A549 (cell line): ENCODE measurements around the gene RACGAP1. TPM values are rescaled to one million over a fixed set of nuclear protein-coding genes. Genes with fewer than 3 reads are reported as not detected.

Source experiments
- ATAC-seq, 2 experiments: fragments of 200-7000 bp in 1 of 2; fragments of >200 bp in 1 of 2; cut with Nextera tagmentation in 1 of 2; cut with Tn5 transposase in 1 of 2; 3 replicates each; pipeline versions ENCODE4 v1.8.0 to v1.9.1; 2018 to 2020; ENCODE audit warnings: mild to moderate bottlenecking in 1 of 2, moderate library complexity in 1 of 2
- CTCF ChIA-PET: fragments of 300-600 bp; sonication (Branson Sonifier 250); formaldehyde crosslinking; extraction: SDS; loops from one replicate; lab custom pipeline; 2021; ENCODE audit warnings: antibody characterized with exemption, inconsistent platforms; lab: Yijun Ruan, JAX
- POLR2A ChIA-PET: fragments of 350-600 bp; formaldehyde crosslinking; extraction: SDS; loops from one replicate; lab custom pipeline; 2021; ENCODE audit warnings: antibody characterized with exemption, inconsistent platforms; lab: Yijun Ruan, JAX
- DNase-seq, 2 experiments: peaks; one replicate each; pipeline versions ENCODE4 v3.0.0 to v3.0.0-alpha.2; 2011 to 2016; ENCODE audit warnings: low read depth in 1 of 2, low spot score in 1 of 2
- FAIRE-seq: peaks from 2 replicates; lab custom pipeline; 2011; peaks lifted over from hg19 to GRCh38; lab: Jason Lieb, UNC
- H3K27ac ChIP-seq, 2 experiments: fragments of >200 bp; sonication (Bioruptor Twin); formaldehyde crosslinking; 3 replicates each; pipeline ENCODE4 v1.5.1; 2016 to 2017
- H3K4me1 ChIP-seq: fragments of >200 bp; sonication (Bioruptor Twin); formaldehyde crosslinking; 3 replicates; pipeline ENCODE4 v1.6.1; 2016
- H3K4me2 ChIP-seq: fragments of >200 bp; sonication (Bioruptor Twin); formaldehyde crosslinking; 3 replicates; pipeline ENCODE4 v1.6.1; 2016
- H3K4me3 ChIP-seq: fragments of >200 bp; sonication (Bioruptor Twin); formaldehyde crosslinking; 3 replicates; pipeline ENCODE4 v1.5.1; 2016
- H3K9me3 ChIP-seq: fragments of >200 bp; sonication (Bioruptor Twin); formaldehyde crosslinking; 3 replicates; pipeline ENCODE4 v1.6.1; 2016
- BHLHE40 ChIP-seq: IDR thresholded peaks from 2 replicates; pipeline ENCODE4 v1.6.1; 2012; ENCODE audit warnings: low read depth, low read length, inconsistent platforms
- CBX8 ChIP-seq: fragments of 200-600 bp; sonication (generic); IDR thresholded peaks from 2 replicates; pipeline ENCODE4 v1.6.1; 2016
- CEBPB ChIP-seq, 2 experiments: fragments of >200 bp in 1 of 2; sonication (Bioruptor Twin) in 1 of 2; formaldehyde crosslinking in 1 of 2; IDR thresholded peaks; 2 replicates each; pipeline ENCODE4 v1.6.1; 2012 to 2016
- ESRRA ChIP-seq: fragments of 150-350 bp; IDR thresholded peaks from 2 replicates; pipeline ENCODE4 v1.6.1; 2014; ENCODE audit warnings: mild to moderate bottlenecking, low read length, borderline replicate concordance
- FOSB ChIP-seq: fragments of 250-450 bp; sonication (Bioruptor Pico); IDR thresholded peaks from 2 replicates; pipeline ENCODE4 v1.5.0; 2020; ENCODE audit warnings: mild to moderate bottlenecking, moderate library complexity
- GATA3 ChIP-seq: IDR thresholded peaks from 2 replicates; pipeline ENCODE4 v1.6.1; 2012; ENCODE audit warnings: borderline replicate concordance
- HDAC2 ChIP-seq: fragments of 200-600 bp; sonication (generic); IDR thresholded peaks from 2 replicates; pipeline ENCODE4 v1.6.1; 2016
- HOXA7 ChIP-seq: fragments of 250-450 bp; sonication (Bioruptor Pico); IDR thresholded peaks from 2 replicates; pipeline ENCODE4 v1.5.0; 2020; ENCODE audit warnings: mild to moderate bottlenecking, moderate library complexity
- HOXB13 ChIP-seq: fragments of 250-450 bp; sonication (Bioruptor Pico); IDR thresholded peaks from 2 replicates; pipeline ENCODE4 v1.5.0; 2020; ENCODE audit warnings: low read depth, mild to moderate bottlenecking, moderate library complexity
- JUN ChIP-seq, 2 experiments: fragments of >200 bp; sonication (Bioruptor Twin); formaldehyde crosslinking; IDR thresholded peaks; 2 replicates in 1 of 2; 3 replicates in 1 of 2; pipeline ENCODE4 v1.6.1; 2016 to 2017
- MAFK ChIP-seq: fragments of 450-650 bp; IDR thresholded peaks from 2 replicates; pipeline ENCODE4 v1.6.1; 2014; ENCODE audit not compliant: partially characterized antibody
- NR3C1 ChIP-seq: fragments of >200 bp; sonication (Bioruptor Twin); formaldehyde crosslinking; IDR thresholded peaks from 3 replicates; pipeline ENCODE4 v1.6.1; 2017
- POLR2A ChIP-seq: IDR thresholded peaks from 2 replicates; pipeline ENCODE4 v1.6.1; 2012; ENCODE audit warnings: mild to moderate bottlenecking, low read length
- RAD21 ChIP-seq, 2 experiments: fragments of >200 bp in 1 of 2; sonication (Bioruptor Twin) in 1 of 2; formaldehyde crosslinking in 1 of 2; IDR thresholded peaks in 1 of 2; conservative IDR thresholded peaks in 1 of 2; 2 replicates in 1 of 2; 3 replicates in 1 of 2; pipeline ENCODE4 v1.6.1; 2012 to 2018; ENCODE audit warnings: inconsistent platforms in 1 of 2
- SREBF2 ChIP-seq: fragments of 450-650 bp; IDR thresholded peaks from 2 replicates; pipeline ENCODE4 v1.6.1; 2014; ENCODE audit warnings: mild to moderate bottlenecking, moderate library complexity
- ZC3H11A ChIP-seq: fragments of 450-650 bp; IDR thresholded peaks from 2 replicates; pipeline ENCODE4 v1.6.1; 2014; ENCODE audit warnings: antibody characterized with exemption, mild to moderate bottlenecking
- ZFP36 ChIP-seq: fragments of 450-650 bp; IDR thresholded peaks from 2 replicates; pipeline ENCODE4 v1.6.1; 2014; ENCODE audit warnings: borderline replicate concordance; ENCODE audit not compliant: partially characterized antibody
- ZSCAN20 ChIP-seq: fragments of 250-450 bp; sonication (Bioruptor Pico); IDR thresholded peaks from 2 replicates; pipeline ENCODE4 v1.8.0; 2022; ENCODE audit warnings: mild to moderate bottlenecking, moderate library complexity
- WGBS: methylation state at CpG from one replicate; pipeline ENCODE4 v1.1.6; 2017; ENCODE audit errors: missing lambda C conversion rate; 5-methylcytosine and 5-hydroxymethylcytosine counted together
- polyA plus RNA-seq, 4 experiments: library from polyadenylated mRNA; depleted of rRNA in 3 of 4; stranded (reverse); fragments of >200 nt; fragmentation: RNase III in 1 of 4; extraction: RNeasy Plus Mini Kit Qiagen cat#74134 plus additional on column Dnase treatment in 1 of 4; gene quantifications; 2 replicates in 3 of 4; 3 replicates in 1 of 4; pipeline ENCODE4 v1.2.3, GENCODE V29; 2011 to 2017
- TF ChIP-seq, protein P1 (sequence below): IDR thresholded peaks from 2 replicates; pipeline ENCODE4 v1.6.1; 2012
- TF ChIP-seq, protein P2 (sequence below): fragments of 250-450 bp; sonication (Bioruptor Pico); IDR thresholded peaks from 2 replicates; pipeline ENCODE4 v1.5.0; 2021; ENCODE audit warnings: mild to moderate bottlenecking, moderate library complexity, borderline replicate concordance
- TF ChIP-seq, protein P3 (sequence below): fragments of >200 bp; sonication (Bioruptor Twin); formaldehyde crosslinking; IDR thresholded peaks from 3 replicates; pipeline ENCODE4 v1.6.1; 2016
- TF ChIP-seq, protein P4 (sequence below): fragments of 250-450 bp; sonication (Bioruptor Pico); IDR thresholded peaks from 2 replicates; pipeline ENCODE4 v1.5.0; 2020; ENCODE audit warnings: low read depth, mild to moderate bottlenecking, moderate library complexity

RACGAP1 gene
- polyA plus RNA-seq, 2 of the 4 experiments (the other 2 are of a cell fraction), result 103 to 107 TPM

DNA sequence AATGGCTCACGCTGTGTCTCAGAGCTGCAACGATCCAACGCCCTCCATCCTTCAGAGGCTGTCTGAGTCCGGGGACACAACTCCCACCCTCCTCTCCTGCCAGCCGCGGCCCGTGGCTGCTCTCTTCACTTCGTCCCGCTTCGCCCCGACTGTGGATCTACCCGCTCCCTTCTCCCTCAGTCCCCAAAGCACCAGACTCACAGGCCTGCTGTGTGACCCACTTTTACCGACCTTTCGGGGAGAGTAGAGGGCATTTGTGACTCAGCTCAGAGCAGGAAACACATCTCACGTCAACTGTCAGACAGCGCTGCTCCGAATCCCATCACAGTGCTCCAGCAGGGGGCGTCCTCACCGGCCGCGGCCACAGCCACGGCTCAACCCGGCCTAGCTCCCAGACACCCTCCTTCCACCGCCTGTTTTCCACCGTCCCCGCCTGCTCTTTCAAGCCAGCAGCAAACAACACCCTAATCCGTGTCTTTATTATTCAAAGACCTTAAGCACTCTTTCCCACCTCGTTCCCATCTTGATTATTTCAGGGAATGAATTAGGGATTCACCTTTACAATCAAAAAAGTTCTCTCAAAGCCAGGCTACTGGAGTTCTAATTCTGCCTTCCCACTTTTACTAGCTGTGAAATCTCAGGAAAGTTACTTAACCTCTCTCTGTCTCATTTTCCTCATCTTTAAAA, 79.8 kb downstream of the RACGAP1 start (continued):
- TF ChIP-seq GATA3 (no peak), ESRRA (no peak; the same call in 1 of the 2 replicates), HOXA7 (CRISPR knock-in tag) (no peak)

- Histone ChIP-seq H3K4me3 (no peak overlapping the region), H3K9me3 (no peaks in the 10 kb centered on the region), H3K4me1 (0 out of 3 replicates have a peak, but pooled peaks cover 7% of the 10 kb centered on the region), H3K4me2 (no peak overlapping the region), H3K27ac (no peak overlapping the region)
- FAIRE-seq (no peak), DNase-seq (no peak), ATAC-seq (no peak)
- ChIA-PET POLR2A (interaction anchor here (1.3 kb wide), 1 partner anchor 203 kb away, joined by 7 read pairs; the partner anchor contains the start of gene TMBIM6), CTCF (interaction anchor here (0.8 to 7.7 kb wide), 28 partner anchors 8 to 224 kb away, joined by 3 to 193 read pairs (median 8); partner anchors contain the start of gene AQP5)
- TF ChIP-seq SREBF2 (no peak), BHLHE40 (no peak), HOXB13 (CRISPR knock-in tag) (no peak), ZC3H11A (no peak), HDAC2 (no peak), HOXA7 (CRISPR knock-in tag) (no peak), GATA3 (no peak), CEBPB (IDR thresholded peaks at IDR 0.05) (no peak), MAFK (no peak), FOSB (CRISPR knock-in tag) (no peak)
- TF ChIP-seq, protein P1, sequence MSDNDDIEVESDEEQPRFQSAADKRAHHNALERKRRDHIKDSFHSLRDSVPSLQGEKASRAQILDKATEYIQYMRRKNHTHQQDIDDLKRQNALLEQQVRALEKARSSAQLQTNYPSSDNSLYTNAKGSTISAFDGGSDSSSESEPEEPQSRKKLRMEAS, result no peak
- TF ChIP-seq, protein P2, sequence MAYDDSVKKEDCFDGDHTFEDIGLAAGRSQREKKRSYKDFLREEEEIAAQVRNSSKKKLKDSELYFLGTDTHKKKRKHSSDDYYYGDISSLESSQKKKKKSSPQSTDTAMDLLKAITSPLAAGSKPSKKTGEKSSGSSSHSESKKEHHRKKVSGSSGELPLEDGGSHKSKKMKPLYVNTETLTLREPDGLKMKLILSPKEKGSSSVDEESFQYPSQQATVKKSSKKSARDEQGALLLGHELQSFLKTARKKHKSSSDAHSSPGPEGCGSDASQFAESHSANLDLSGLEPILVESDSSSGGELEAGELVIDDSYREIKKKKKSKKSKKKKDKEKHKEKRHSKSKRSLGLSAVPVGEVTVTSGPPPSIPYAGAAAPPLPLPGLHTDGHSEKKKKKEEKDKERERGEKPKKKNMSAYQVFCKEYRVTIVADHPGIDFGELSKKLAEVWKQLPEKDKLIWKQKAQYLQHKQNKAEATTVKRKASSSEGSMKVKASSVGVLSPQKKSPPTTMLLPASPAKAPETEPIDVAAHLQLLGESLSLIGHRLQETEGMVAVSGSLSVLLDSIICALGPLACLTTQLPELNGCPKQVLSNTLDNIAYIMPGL, result no peak
- TF ChIP-seq, protein P3, sequence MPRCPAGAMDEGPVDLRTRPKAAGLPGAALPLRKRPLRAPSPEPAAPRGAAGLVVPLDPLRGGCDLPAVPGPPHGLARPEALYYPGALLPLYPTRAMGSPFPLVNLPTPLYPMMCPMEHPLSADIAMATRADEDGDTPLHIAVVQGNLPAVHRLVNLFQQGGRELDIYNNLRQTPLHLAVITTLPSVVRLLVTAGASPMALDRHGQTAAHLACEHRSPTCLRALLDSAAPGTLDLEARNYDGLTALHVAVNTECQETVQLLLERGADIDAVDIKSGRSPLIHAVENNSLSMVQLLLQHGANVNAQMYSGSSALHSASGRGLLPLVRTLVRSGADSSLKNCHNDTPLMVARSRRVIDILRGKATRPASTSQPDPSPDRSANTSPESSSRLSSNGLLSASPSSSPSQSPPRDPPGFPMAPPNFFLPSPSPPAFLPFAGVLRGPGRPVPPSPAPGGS, result no peak
- TF ChIP-seq, protein P4, sequence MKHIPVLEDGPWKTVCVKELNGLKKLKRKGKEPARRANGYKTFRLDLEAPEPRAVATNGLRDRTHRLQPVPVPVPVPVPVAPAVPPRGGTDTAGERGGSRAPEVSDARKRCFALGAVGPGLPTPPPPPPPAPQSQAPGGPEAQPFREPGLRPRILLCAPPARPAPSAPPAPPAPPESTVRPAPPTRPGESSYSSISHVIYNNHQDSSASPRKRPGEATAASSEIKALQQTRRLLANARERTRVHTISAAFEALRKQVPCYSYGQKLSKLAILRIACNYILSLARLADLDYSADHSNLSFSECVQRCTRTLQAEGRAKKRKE, result no peak
- 72% methylated on average over 3 of the region's 3 CpGs for WGBS
These were observed 80.6 kb downstream of the RACGAP1 start for GRCh38 chr12:49944718-49945117.

DNA sequence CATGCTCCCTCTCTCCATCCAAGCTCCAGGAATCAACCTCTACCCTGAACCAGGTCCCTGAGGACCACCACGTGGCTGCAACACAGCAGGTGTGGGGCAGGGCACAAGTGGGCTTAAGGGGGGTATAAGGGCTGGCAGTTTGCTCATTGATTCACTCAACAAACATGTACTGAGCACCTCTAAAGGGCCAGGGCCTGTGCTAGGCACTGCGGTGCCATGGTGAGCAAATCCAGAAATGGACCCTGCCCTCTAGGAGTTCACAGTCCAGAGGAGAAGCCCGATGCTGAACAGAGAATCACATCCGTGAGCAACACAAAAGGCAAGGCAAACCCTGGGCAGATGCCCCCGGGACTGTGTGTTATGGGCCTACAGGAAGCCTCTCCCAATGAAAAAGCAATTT, 81.2 kb downstream of the RACGAP1 start:
- TF ChIP-seq NR3C1 (no peak), JUN (IDR thresholded peaks at IDR 0.05) (no peak), ZSCAN20 (CRISPR knock-in tag) (no peak), ZFP36 (no peak), RAD21 (conservative IDR thresholded peaks at IDR 0.05 in 1 of 2, IDR thresholded peaks at IDR 0.05 in 1 of 2) (no peak), ZC3H11A (no peak), POLR2A (no peak), CBX8 (no peak)
- TF ChIP-seq, protein P2, result no peak
- TF ChIP-seq, protein P1, result no peak
- Histone ChIP-seq H3K4me2 (no peak overlapping the region), H3K27ac (no peak overlapping the region), H3K4me3 (no peak overlapping the region), H3K9me3 (no peaks in the 10 kb centered on the region), H3K4me1 (0 out of 3 replicates have a peak, but pooled peaks cover 7% of the 10 kb centered on the region)
- ATAC-seq (no peak), FAIRE-seq (no peak), DNase-seq (no peak)
- CTCF ChIA-PET, result interaction anchor here (1.5 to 5.4 kb wide), 5 partner anchors 15 to 126 kb away, joined by 5 to 33 read pairs (median 11); no protein-coding TSS in a partner anchor
- WGBS, result 60% methylated on average over 5 of the region's 5 CpGs
- POLR2A ChIA-PET, result no interaction called here
